ENCODE data around the gene INKA2.

DNA sequence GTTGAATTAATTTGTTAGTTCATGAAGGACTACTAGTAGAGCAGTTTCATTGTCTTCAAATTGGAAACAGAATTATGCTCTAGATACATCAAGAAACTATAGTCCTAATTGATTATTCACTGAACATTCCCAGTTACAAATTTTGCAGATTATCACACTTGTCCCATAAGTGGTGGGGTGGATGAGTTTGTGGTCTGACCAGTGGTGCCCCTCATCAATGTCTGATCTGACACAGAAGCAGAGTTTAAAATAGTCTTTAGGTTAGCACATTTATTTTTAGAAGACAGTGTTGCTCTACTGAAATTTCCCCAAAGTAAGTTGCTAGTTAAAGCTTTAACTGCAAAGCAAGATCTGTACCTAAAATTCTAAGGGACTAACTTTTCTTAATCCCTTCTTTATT lies 42.9 kb downstream of the INKA2 start:
- TF ChIP-seq, protein P1, sequence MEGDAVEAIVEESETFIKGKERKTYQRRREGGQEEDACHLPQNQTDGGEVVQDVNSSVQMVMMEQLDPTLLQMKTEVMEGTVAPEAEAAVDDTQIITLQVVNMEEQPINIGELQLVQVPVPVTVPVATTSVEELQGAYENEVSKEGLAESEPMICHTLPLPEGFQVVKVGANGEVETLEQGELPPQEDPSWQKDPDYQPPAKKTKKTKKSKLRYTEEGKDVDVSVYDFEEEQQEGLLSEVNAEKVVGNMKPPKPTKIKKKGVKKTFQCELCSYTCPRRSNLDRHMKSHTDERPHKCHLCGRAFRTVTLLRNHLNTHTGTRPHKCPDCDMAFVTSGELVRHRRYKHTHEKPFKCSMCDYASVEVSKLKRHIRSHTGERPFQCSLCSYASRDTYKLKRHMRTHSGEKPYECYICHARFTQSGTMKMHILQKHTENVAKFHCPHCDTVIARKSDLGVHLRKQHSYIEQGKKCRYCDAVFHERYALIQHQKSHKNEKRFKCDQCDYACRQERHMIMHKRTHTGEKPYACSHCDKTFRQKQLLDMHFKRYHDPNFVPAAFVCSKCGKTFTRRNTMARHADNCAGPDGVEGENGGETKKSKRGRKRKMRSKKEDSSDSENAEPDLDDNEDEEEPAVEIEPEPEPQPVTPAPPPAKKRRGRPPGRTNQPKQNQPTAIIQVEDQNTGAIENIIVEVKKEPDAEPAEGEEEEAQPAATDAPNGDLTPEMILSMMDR (IDR thresholded peaks at IDR 0.05): no peak
- TF ChIP-seq ZFX (IDR thresholded peaks at IDR 0.05; ENCODE audit: borderline replicate concordance): no peak
